Panc1 (cell line): ENCODE data around the gene NOXO1. TPM values are rescaled to one million over a fixed set of nuclear protein-coding genes. Genes with fewer than 3 reads are reported as not detected.
A peak's percentile ranks its signal among the peaks of the same experiment; 100 is the strongest.

Source experiments
- ATAC-seq: fragments of 200-7000 bp; cut with Tn5 transposase; 2 replicates; pipeline ENCODE4 v1.9.1; 2020; ENCODE audit warnings: mild to moderate bottlenecking, moderate library complexity
- BruUV-seq: library from RNA; stranded (reverse); fragments of 400-500 nt; replicated peaks from 2 replicates; lab custom pipeline; 2021; lab: Mats Ljungman, UMichigan
- CTCF ChIA-PET: fragments of 300-600 bp; sonication (Branson Sonifier 250); formaldehyde crosslinking; loops from one replicate; lab custom pipeline; 2022; ENCODE audit warnings: antibody characterized with exemption; lab: Charles Lee
- POLR2A ChIA-PET: fragments of 300-600 bp; sonication (Branson Sonifier 250); formaldehyde crosslinking; loops from one replicate; lab custom pipeline; 2022; ENCODE audit warnings: antibody characterized with exemption; lab: Charles Lee
- DNase-seq: peaks from one replicate; pipeline ENCODE4 v3.0.0-alpha.2; 2010; ENCODE audit warnings: low read depth, low spot score
- H3K27ac ChIP-seq: 2 replicates; pipeline ENCODE4 v1.5.1; 2011; ENCODE audit warnings: mild to moderate bottlenecking, low read length, inconsistent platforms
- H3K27me3 ChIP-seq: fragments of 200-500 bp; sonication (Bioruptor generic); 2 replicates; pipeline ENCODE4 v1.6.0; 2014; ENCODE audit warnings: low read length, inconsistent platforms; ENCODE audit not compliant: control insufficient read depth, insufficient read depth
- H3K36me3 ChIP-seq: fragments of 200-500 bp; sonication (Bioruptor generic); 2 replicates; pipeline ENCODE4 v1.5.1; 2014; ENCODE audit warnings: inconsistent platforms, mild to moderate bottlenecking, low read length, moderate library complexity; ENCODE audit not compliant: control insufficient read depth, insufficient read depth
- H3K4me1 ChIP-seq: 2 replicates; pipeline ENCODE4 v1.5.1; 2011; ENCODE audit warnings: inconsistent platforms, mild to moderate bottlenecking, low read length, moderate library complexity; ENCODE audit not compliant: control insufficient read depth, insufficient read depth
- H3K4me3 ChIP-seq, 2 experiments: 2 replicates each; pipeline ENCODE4 v1.5.1; 2011 to 2012; ENCODE audit warnings: low read depth in 2 of 2, low read length in 2 of 2, mild to moderate bottlenecking in 2 of 2, inconsistent platforms in 1 of 2, moderate library complexity in 1 of 2
- H3K9me3 ChIP-seq: fragments of 200-500 bp; sonication (Bioruptor generic); 2 replicates; pipeline ENCODE4 v1.5.1; 2014; ENCODE audit warnings: low read depth, mild to moderate bottlenecking, inconsistent platforms, low read length, moderate library complexity; ENCODE audit not compliant: control insufficient read depth, insufficient read depth
- POLR2AphosphoS5 ChIP-seq: IDR thresholded peaks from 2 replicates; pipeline ENCODE4 v1.6.1; 2012; ENCODE audit warnings: mild to moderate bottlenecking, low read depth, low read length, moderate library complexity
- SIN3A ChIP-seq: IDR thresholded peaks from 2 replicates; pipeline ENCODE4 v1.6.1; 2012; ENCODE audit warnings: low read depth, mild to moderate bottlenecking, low read length, moderate library complexity, borderline replicate concordance; ENCODE audit not compliant: insufficient read depth
- TCF7L2 ChIP-seq: IDR thresholded peaks from 2 replicates; pipeline ENCODE4 v1.6.1; 2011; ENCODE audit warnings: mild to moderate bottlenecking, low read depth, low read length, inconsistent platforms
- in situ Hi-C: cut with HindIII; loops from 2 replicates; pipeline ENCODE4 v1.10.0; 2016; ENCODE audit warnings: low sequenced_read_pairs, low pct_unique_long_range_greater_than_20kb
- intact Hi-C: fragments of 100-400 bp; cut with micrococcal nuclease; formaldehyde crosslinking; loops from one replicate; pipeline ENCODE4 v1.10.0; 2022; ENCODE audit not compliant: unreplicated experiment
- total RNA-seq: library from RNA; stranded (reverse); gene quantifications from one replicate; pipeline ENCODE4 v1.2.1, GENCODE V29; 2021; ENCODE audit not compliant: unreplicated experiment
- TF ChIP-seq, protein P1 (sequence below), 2 experiments: IDR thresholded peaks; 2 replicates each; pipeline ENCODE4 v1.6.1; 2011 to 2012; ENCODE audit warnings: low read depth in 2 of 2, control low read depth in 1 of 2, low read length in 1 of 2, mild to moderate bottlenecking in 1 of 2, moderate library complexity in 1 of 2; ENCODE audit not compliant: insufficient read depth in 1 of 2
- TF ChIP-seq, protein P2 (sequence below): fragments of 450-650 bp; IDR thresholded peaks from 2 replicates; pipeline ENCODE4 v1.5.1; 2017; ENCODE audit warnings: mild to moderate bottlenecking

NOXO1 gene
- total RNA-seq, 1 experiment from 2014 or later, result 4.0 TPM

DNA sequence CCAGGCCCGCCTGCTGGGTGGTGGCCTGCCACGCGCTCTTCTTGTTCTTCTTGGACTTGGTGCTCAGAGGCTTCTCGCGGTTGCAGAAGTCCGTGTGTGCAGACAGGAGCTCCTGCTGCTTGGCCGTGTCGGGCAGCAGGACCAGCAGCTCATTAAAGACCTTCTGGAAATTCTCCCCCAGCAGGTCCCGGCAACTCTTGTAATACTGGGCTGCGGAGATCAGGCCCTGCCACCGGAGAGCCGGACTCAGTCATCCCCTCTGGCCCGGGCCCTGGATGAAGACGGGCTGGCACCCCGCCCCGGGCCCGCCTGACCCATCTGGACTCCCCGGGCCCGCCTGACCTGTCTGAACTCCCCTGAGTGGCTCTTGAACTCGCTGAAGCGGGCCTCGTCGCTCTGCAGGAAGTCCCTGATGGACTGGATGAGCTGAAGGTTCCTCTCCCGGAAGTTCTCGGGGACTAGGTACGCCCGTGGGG is 17.1 kb upstream of the NOXO1 start:
- Histone ChIP-seq H3K9me3 (no peaks in the 10 kb centered on the region), H3K27me3 (no peaks in the 10 kb centered on the region), H3K36me3 (peaks cover 6% of the 10 kb centered on the region; the same call in 1 of the 2 replicates), H3K4me3 (no peak overlapping the region), H3K4me1 (no peaks in the 10 kb centered on the region; the same call in 1 of the 2 replicates), H3K27ac (no peak overlapping the region)
- POLR2A ChIA-PET, result no interaction called here
- DNase-seq, result no peak
- in situ Hi-C loops, result no loop called here
- no TSS peak for BruUV-seq
- ATAC-seq, result no peak
- intact Hi-C loops, result no loop called here
- TF ChIP-seq POLR2AphosphoS5 (no peak), SIN3A (no peak), TCF7L2 (no peak)
- TF ChIP-seq, protein P1, sequence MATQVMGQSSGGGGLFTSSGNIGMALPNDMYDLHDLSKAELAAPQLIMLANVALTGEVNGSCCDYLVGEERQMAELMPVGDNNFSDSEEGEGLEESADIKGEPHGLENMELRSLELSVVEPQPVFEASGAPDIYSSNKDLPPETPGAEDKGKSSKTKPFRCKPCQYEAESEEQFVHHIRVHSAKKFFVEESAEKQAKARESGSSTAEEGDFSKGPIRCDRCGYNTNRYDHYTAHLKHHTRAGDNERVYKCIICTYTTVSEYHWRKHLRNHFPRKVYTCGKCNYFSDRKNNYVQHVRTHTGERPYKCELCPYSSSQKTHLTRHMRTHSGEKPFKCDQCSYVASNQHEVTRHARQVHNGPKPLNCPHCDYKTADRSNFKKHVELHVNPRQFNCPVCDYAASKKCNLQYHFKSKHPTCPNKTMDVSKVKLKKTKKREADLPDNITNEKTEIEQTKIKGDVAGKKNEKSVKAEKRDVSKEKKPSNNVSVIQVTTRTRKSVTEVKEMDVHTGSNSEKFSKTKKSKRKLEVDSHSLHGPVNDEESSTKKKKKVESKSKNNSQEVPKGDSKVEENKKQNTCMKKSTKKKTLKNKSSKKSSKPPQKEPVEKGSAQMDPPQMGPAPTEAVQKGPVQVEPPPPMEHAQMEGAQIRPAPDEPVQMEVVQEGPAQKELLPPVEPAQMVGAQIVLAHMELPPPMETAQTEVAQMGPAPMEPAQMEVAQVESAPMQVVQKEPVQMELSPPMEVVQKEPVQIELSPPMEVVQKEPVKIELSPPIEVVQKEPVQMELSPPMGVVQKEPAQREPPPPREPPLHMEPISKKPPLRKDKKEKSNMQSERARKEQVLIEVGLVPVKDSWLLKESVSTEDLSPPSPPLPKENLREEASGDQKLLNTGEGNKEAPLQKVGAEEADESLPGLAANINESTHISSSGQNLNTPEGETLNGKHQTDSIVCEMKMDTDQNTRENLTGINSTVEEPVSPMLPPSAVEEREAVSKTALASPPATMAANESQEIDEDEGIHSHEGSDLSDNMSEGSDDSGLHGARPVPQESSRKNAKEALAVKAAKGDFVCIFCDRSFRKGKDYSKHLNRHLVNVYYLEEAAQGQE (IDR thresholded peaks at IDR 0.05; ENCODE audit: insufficient read depth in 1 of 2, low read depth in 2 of 2, low read length in 1 of 2), result no peak
- TF ChIP-seq, protein P2, sequence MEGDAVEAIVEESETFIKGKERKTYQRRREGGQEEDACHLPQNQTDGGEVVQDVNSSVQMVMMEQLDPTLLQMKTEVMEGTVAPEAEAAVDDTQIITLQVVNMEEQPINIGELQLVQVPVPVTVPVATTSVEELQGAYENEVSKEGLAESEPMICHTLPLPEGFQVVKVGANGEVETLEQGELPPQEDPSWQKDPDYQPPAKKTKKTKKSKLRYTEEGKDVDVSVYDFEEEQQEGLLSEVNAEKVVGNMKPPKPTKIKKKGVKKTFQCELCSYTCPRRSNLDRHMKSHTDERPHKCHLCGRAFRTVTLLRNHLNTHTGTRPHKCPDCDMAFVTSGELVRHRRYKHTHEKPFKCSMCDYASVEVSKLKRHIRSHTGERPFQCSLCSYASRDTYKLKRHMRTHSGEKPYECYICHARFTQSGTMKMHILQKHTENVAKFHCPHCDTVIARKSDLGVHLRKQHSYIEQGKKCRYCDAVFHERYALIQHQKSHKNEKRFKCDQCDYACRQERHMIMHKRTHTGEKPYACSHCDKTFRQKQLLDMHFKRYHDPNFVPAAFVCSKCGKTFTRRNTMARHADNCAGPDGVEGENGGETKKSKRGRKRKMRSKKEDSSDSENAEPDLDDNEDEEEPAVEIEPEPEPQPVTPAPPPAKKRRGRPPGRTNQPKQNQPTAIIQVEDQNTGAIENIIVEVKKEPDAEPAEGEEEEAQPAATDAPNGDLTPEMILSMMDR, result no peak
- CTCF ChIA-PET, result no interaction called here

DNA sequence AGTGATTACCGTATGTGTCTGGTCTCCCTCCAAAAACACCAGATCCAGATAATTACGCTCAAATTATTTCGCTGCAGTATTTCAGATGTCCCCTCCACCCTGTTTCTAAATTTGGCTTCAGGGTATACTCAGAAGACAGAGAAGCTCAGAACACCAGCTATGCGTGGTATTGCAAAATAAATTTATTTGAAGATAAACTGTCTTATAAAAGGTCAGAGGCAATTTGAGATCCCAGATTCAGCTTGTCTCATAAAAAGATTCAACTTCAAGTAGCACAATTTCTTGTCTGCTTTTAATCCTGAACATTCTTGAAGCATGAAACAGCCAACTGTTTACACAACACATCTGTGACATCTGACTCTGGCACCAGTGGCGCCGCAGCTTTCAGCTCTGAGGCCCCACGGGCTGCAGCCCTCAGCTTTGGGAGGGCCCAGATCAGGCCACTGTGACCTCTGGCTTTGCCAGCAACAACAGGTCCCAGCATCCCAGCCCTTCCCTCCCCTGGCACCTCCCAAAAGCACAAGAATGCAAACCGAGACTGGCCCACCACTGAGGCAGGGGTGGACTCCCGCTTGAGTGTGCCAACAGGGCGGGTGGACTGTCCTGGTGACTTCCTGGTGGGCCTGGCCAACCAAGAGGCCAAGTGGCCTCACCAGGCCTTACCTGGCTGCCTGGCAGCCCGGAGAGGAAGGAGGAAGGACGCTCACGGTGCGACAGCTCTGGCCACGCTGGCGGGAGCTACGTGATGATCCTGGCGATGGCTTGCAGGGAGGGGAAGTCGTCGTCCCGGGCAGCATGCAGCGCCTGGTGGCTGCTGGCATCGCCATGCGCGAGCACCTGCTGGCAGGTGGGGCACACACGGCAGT is 16.5 kb upstream of the NOXO1 start:
- intact Hi-C loops (no loop called here), in situ Hi-C loops (no loop called here)
- ATAC-seq (no peak), DNase-seq (no peak)
- Histone ChIP-seq H3K27me3 (no peaks in the 10 kb centered on the region), H3K4me1 (no peaks in the 10 kb centered on the region; the same call in 1 of the 2 replicates), H3K27ac (no peak overlapping the region), H3K36me3 (peaks cover 6% of the 10 kb centered on the region; the same call in 1 of the 2 replicates), H3K4me3 (no peak overlapping the region), H3K9me3 (no peaks in the 10 kb centered on the region)
- TSS peak; percentile 61 for BruUV-seq
- POLR2A ChIA-PET, result no interaction called here
- no peak for TF ChIP-seq SIN3A
- TF ChIP-seq TCF7L2, result no peak
- TF ChIP-seq POLR2AphosphoS5, result no peak
- TF ChIP-seq, protein P2, result no peak
- CTCF ChIA-PET, result no interaction called here
